HCT116 (cell line): ENCODE measurements around the gene DLG2.

Experiments
- CBX3 ChIP-seq: IDR thresholded peaks from 2 replicates; pipeline ENCODE4 v1.6.1; 2012; ENCODE audit warnings: low read depth
- EGR1 ChIP-seq: IDR thresholded peaks from 2 replicates; pipeline ENCODE4 v1.6.1; 2012; ENCODE audit warnings: low read depth
- EZH2 ChIP-seq: fragments of 200-600 bp; sonication (generic); IDR thresholded peaks from 2 replicates; pipeline ENCODE4 v1.6.1; 2017; ENCODE audit warnings: antibody characterized with exemption, mixed run types
- POLR2A ChIP-seq: IDR thresholded peaks from 2 replicates; pipeline ENCODE4 v1.7.0; 2011; ENCODE audit warnings: borderline replicate concordance; ENCODE audit not compliant: insufficient read depth, insufficient read length; ENCODE audit errors: extremely low read depth
- POLR2AphosphoS5 ChIP-seq: IDR thresholded peaks from 2 replicates; pipeline ENCODE4 v1.6.1; 2011; ENCODE audit warnings: mild to moderate bottlenecking, low read depth, low read length, moderate library complexity
- RAD21 ChIP-seq: IDR thresholded peaks from 2 replicates; pipeline ENCODE4 v1.6.1; 2012; ENCODE audit warnings: low read depth, mild to moderate bottlenecking
- REST ChIP-seq: IDR thresholded peaks from 2 replicates; pipeline ENCODE4 v1.6.1; 2012; ENCODE audit warnings: low read depth
- SIN3A ChIP-seq: IDR thresholded peaks from 2 replicates; pipeline ENCODE4 v1.6.1; 2012; ENCODE audit warnings: low read depth
- SP1 ChIP-seq: IDR thresholded peaks from 2 replicates; pipeline ENCODE4 v1.6.1; 2012; ENCODE audit warnings: low read depth
- TCF7L2 ChIP-seq: IDR thresholded peaks from 2 replicates; pipeline ENCODE4 v1.7.0; 2011; ENCODE audit warnings: borderline replicate concordance, inconsistent platforms; ENCODE audit not compliant: insufficient read depth, insufficient read length; ENCODE audit errors: extremely low read depth
- ZNF274 ChIP-seq: fragments of 200-500 bp; sonication (Bioruptor generic); IDR thresholded peaks from 2 replicates; pipeline ENCODE4 v1.6.1; 2014; ENCODE audit warnings: mild to moderate bottlenecking, low read depth, low read length, inconsistent platforms
- TF ChIP-seq, protein P1 (sequence below), 3 experiments: fragments of 200-600 bp in 1 of 3; sonication (generic) in 1 of 3; IDR thresholded peaks in 2 of 3; conservative IDR thresholded peaks in 1 of 3; 2 replicates each; pipeline ENCODE4 v1.5.1; 2012 to 2017; ENCODE audit warnings: low read depth in 2 of 3, low read length in 2 of 3, antibody characterized with exemption in 1 of 3, borderline replicate concordance in 1 of 3, control low read depth in 1 of 3, mild to moderate bottlenecking in 1 of 3, mixed read lengths in 1 of 3, mixed run types in 1 of 3, moderate library complexity in 1 of 3; ENCODE audit not compliant: insufficient read depth in 1 of 3

DNA sequence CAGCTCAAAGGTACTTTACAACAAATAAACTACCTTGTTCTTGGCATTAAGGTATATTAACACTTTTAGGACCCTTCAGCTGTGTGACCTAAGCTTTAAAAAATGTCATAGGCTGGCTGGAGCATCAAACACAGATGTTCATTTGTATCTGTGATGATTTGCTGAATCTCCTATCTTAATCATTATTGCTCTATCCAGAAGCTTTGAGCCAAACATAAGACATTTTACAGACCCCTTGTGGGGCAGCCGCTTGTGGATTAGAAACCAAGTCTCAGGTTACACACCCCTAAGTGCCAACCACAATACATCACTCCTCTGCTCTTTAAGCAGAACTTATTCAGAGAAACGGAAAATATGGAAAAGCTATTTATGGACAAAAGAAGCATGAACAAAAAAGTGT is 1946.8 kb downstream of the DLG2 start:
- no peak for TF ChIP-seq POLR2A
- TF ChIP-seq POLR2AphosphoS5, result no peak
- TF ChIP-seq, protein P1, sequence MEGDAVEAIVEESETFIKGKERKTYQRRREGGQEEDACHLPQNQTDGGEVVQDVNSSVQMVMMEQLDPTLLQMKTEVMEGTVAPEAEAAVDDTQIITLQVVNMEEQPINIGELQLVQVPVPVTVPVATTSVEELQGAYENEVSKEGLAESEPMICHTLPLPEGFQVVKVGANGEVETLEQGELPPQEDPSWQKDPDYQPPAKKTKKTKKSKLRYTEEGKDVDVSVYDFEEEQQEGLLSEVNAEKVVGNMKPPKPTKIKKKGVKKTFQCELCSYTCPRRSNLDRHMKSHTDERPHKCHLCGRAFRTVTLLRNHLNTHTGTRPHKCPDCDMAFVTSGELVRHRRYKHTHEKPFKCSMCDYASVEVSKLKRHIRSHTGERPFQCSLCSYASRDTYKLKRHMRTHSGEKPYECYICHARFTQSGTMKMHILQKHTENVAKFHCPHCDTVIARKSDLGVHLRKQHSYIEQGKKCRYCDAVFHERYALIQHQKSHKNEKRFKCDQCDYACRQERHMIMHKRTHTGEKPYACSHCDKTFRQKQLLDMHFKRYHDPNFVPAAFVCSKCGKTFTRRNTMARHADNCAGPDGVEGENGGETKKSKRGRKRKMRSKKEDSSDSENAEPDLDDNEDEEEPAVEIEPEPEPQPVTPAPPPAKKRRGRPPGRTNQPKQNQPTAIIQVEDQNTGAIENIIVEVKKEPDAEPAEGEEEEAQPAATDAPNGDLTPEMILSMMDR (IDR thresholded peaks at IDR 0.05 in 2 of 3, conservative IDR thresholded peaks at IDR 0.05 in 1 of 3; ENCODE audit: borderline replicate concordance in 1 of 3, insufficient read depth in 1 of 3, low read depth in 2 of 3, low read length in 2 of 3), result no peak
- TF ChIP-seq CBX3, result no peak
- TF ChIP-seq ZNF274, result no peak
- no peak for TF ChIP-seq SIN3A
- no peak for TF ChIP-seq EZH2
- TF ChIP-seq EGR1, result no peak
- TF ChIP-seq RAD21, result no peak
- no peak for TF ChIP-seq REST
- no peak for TF ChIP-seq TCF7L2
- TF ChIP-seq SP1, result no peak
